ENCODE measurements around the gene ACSS1.

The ACSS1 gene

GRCh38 chr20:25058051-25058846 is at the start of gene ACSS1:
Gene ACSS1, minus strand, starts transcription at chr20:25058139. Its CDS starts 37 bp downstream, at chr20:25058102.
- DNase-seq = peak; percentile 80

GRCh38 chr20:25103526-25103925 is 45.6 kb upstream of the ACSS1 start:
- DNase-seq = no peak

- DNase-seq = no peak
Measured at GRCh38 chr20:25100914-25101313, 43.0 kb upstream of the ACSS1 start.

GRCh38 chr20:25099601-25100140 is 41.7 kb upstream of the ACSS1 start:
- DNase-seq = no peak

GRCh38 chr20:25097498-25097897 is 39.6 kb upstream of the ACSS1 start:
- DNase-seq = no peak

- peak; percentile 81 for DNase-seq
Measured at GRCh38 chr20:25090492-25091429, 32.8 kb upstream of the ACSS1 start.

GRCh38 chr20:25089662-25090061 is 31.7 kb upstream of the ACSS1 start:
- no peak for DNase-seq

- no peak for DNase-seq
Measured at GRCh38 chr20:25089096-25089495, 31.2 kb upstream of the ACSS1 start.

- DNase-seq = no peak
Measured at GRCh38 chr20:25088267-25088666, 30.3 kb upstream of the ACSS1 start.

GRCh38 chr20:25087186-25087929 is 29.4 kb upstream of the ACSS1 start:
- no peak for DNase-seq

- DNase-seq = no peak
Measured at GRCh38 chr20:25085756-25086495, 28.0 kb upstream of the ACSS1 start.

- DNase-seq = peak; percentile 17
Measured at GRCh38 chr20:25084626-25085187, 26.8 kb upstream of the ACSS1 start.

- DNase-seq = peak; percentile 61
Measured at GRCh38 chr20:25083773-25084625, 26.1 kb upstream of the ACSS1 start.

- no peak for DNase-seq
Measured at GRCh38 chr20:25083141-25083772, 25.3 kb upstream of the ACSS1 start.

GRCh38 chr20:25082498-25082873 is 24.5 kb upstream of the ACSS1 start:
- no peak for DNase-seq

GRCh38 chr20:25081730-25082497 is 24.0 kb upstream of the ACSS1 start, which contains the start of gene VSX1:
Gene VSX1, minus strand, starts transcription at chr20:25082141. Its CDS starts 45 bp downstream, at chr20:25082096.
- DNase-seq = no peak

GRCh38 chr20:25081065-25081729 is 23.3 kb upstream of the ACSS1 start:
- no peak for DNase-seq

GRCh38 chr20:25079171-25079570 is 21.2 kb upstream of the ACSS1 start:
- no peak for DNase-seq

- no peak for DNase-seq
Measured at GRCh38 chr20:25078662-25079061, 20.7 kb upstream of the ACSS1 start.

Data from CD4-positive, alpha-beta T cell treated with Interleukin-21 for 1 hour (primary cell).